Measurements from ENCODE around the gene PMS2.
"Not testable (repeated sequence)": the region's sequence is repeated elsewhere in the genome, so short reads cannot be mapped to it uniquely, and the experiment has no call there.

PMS2 gene

GRCh38 chr7:6012355-6013104 is 3.7 kb upstream of the PMS2 start:
- DNase-seq, result no peak

- DNase-seq, result no peak
Measured at GRCh38 chr7:6011541-6011940, 2.7 kb upstream of the PMS2 start.

DNA sequence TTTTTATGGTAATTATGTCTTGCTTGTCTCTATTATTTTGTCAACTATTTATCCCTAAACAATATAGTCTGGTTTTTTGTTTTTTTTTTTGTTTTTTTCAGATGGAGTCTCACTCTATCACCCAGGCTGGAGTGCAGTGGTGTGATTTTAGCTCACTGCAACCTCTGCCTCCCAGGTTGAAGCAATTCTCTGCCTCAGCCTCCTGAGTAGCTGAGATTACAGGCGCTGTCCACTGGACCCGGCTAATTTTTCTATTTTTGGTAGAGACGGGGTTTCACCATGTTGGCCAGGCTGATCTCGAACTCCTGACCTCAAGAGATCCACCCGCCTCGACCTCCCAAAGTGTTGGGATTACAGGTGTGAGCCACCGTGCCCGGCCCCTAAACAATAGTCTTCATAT is 1.5 kb upstream of the PMS2 start:
- not testable (repeated sequence) for DNase-seq

GRCh38 chr7:6007835-6008590 is 836 bp downstream of the PMS2 start:
- DNase-seq, result not testable (repeated sequence)

DNA sequence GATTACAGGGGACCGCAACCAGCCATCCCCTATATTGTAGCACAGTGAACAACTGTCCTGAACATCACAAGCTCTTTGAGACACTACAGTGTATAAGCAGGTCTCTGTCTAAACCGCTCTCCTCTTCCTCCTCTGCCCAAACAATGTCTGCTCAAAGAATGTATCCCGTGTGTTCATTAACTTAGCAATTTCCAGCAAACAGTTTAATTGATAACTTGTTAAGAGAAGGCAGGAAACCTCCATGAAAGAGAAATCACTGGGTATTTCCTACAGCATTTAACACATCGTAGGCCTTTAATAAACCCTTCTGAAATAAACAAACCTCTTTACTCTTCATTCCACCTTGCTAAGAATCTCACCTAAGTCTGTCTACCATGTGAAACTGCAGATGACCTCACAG is 1.5 kb downstream of the PMS2 start:
- DNase-seq, result no peak

DNA sequence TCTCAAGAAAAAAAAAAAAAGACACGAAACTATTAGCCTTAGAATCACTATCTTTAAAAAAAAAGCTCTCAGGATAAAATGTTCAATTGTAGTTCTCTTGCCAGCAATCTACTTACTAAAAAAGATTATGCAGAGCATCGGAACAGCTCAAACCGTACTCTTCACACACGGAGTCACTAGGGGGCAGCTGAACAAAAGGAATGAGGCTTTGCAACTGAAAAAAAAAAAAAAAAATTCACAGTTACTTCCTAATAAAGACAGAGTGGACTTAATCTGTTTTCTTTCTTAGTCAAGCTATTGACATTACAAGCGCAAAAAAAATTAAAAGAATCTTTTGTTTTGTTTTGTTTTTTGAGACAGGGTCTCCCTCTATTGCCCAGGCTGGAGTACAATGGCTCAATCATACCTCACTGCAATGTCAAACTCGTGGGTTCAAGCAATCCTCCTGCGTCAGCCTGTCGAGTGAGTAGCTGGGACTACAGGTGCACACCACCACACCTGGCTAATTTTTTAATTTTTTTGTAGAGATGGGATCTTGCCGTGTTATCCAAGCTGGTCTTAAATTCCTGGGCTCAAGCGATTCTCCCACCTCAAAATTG is 11.5 kb downstream of the PMS2 start:
- DNase-seq, result no peak

- not testable (repeated sequence) for DNase-seq
Measured at GRCh38 chr7:5987061-5987460, 21.8 kb downstream of the PMS2 start.

DNA sequence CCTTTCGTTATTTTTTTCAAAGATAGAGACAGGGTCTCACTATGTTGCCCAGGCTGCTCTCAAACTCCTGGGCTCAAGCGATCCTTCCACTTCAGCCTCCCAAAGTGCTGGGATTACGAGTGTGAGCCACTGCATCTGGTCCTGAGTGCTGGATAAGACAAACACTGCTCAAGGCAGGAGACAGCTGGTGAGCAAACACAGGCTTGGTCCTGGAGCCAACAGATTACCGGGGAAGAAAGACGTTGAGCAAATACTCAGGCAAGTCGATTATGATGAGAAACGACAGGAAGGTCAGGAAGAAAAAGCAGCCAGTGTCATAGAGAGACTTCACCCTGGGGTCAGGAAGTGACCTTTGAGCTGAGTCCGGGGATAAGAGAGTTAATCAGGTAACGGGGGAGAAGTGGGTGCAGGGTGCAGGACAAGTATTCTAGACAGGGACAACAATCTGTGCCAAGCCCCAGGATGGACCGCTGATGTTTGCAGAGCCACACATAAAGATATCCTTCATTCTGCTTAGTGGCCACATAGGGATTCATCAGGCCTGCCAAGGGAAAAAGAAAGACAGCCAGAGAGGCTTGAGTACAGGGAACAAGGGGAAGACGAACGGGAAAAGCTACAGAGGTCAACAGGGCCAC is 29.1 kb downstream of the PMS2 start:
- not testable (repeated sequence) for DNase-seq

- not testable (repeated sequence) for DNase-seq
Measured at GRCh38 chr7:5973580-5973979, 35.3 kb downstream of the PMS2 start.

GRCh38 chr7:5970347-5970911 is 38.4 kb downstream of the PMS2 start, which contains the start of gene RSPH10B:
TSS of gene RSPH10B (minus strand) at chr7:5970689. CDS start at chr7:5967116, 3,573 bp downstream.
- DNase-seq, result not testable (repeated sequence)

GRCh38 chr7:5963810-5964209 is 45.0 kb downstream of the PMS2 start:
- not testable (repeated sequence) for DNase-seq

GRCh38 chr7:5963205-5963604 is 45.6 kb downstream of the PMS2 start:
- DNase-seq, result not testable (repeated sequence)

- DNase-seq, result not testable (repeated sequence)
Measured at GRCh38 chr7:5934945-5935450, 73.9 kb downstream of the PMS2 start.

DNA sequence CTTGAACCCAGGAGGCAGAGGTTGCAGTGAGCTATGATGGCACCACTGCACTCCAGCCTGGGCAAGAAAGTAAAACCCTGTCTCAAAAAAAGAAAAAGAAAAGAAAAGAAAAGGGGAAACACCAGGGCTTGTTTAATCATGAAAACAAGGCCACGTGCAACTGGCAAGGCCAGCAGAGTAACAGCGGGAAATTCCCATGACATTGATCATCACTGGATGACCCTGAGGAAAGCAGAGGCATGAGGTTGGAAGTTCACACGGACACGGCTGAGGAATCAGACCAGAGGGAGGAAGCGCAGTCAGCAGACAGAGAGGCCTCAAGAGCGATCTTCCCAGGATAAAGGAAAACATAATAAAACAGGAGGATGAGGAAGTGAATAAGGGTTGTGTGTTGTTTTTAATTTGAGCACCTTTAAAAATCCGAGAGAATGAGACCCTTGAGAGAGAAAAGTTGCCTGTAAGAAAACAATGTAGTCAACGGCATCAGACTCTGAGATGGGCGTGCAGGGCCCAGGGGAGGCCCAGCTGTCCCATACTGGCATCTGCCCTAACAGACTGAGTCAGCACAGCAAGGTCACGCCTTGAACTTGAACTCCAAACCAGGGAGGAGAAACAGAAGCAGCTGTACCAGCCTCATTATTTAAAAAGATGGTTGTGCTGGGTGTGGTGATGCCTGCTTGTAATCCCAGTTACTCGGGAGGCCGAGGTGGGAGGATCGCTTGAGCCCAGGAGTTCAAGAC is 76.8 kb downstream of the PMS2 start:
- not testable (repeated sequence) for DNase-seq

DNA sequence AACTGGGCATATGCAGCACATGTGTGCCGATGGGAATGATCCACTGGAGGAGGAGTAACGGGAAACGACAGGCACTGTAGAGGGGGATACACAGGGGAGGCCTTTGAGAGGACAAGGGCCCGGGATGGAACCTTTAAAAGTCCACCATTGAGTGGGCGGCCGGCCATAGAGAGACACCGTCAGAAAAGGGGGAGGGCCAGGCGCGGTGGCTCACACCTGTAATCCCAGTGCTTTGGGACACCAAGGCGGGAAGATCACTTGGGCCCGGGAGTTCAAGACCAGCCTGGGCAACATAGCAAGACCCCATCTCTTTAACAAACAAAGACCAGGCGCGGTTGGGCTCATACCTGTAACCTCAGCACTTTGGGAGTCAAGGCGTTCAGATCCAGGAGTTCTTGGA is 77.6 kb downstream of the PMS2 start:
- not testable (repeated sequence) for DNase-seq

DNA sequence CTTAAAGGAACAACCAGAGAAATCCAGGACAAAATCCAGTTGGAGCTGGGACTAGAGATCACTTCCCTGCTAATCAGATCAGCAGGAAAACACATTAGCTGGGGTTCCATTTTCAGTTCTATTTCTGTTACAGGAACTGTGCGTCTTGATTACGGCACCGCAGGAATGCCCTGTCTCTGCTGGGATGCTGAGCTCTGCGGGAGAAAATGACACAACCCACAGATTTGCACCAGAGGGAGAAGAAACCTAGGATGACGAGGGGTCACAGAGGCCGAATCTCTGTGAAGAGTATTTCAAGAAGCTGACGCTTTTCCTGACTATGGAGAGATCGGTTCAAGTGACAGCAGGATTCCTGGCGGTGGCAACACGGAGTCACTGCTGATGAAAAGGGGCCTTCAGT is 78.6 kb downstream of the PMS2 start:
- not testable (repeated sequence) for DNase-seq

DNA sequence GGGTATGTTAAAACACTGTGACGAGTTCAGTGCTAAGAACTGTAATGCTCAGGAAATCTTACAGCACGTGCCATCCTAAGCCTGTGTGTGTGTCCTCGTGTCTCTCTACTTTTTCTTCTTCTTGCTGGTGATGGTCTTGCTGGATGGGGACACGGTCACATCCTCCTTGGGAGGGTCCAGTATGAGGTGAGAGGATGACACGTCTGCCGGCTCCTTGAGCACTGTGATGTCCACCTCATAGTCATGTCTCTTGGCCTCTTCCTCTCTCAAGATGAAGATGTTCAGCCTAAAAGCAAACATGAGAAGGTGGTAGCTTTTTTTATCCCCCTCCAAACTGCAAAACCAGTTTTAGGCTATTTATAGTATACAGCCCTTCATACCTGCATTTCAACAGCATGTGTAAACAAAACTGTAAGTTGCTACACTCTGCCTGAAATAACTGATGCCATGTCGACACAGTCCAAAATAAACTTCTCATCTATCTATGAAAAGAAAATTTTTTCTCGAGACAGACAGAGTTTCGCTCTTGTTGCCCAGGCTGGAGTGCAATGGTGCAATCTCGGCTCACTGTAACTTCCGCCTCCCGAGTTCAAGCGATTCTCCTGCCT is 82.5 kb downstream of the PMS2 start:
- not testable (repeated sequence) for DNase-seq

DNA sequence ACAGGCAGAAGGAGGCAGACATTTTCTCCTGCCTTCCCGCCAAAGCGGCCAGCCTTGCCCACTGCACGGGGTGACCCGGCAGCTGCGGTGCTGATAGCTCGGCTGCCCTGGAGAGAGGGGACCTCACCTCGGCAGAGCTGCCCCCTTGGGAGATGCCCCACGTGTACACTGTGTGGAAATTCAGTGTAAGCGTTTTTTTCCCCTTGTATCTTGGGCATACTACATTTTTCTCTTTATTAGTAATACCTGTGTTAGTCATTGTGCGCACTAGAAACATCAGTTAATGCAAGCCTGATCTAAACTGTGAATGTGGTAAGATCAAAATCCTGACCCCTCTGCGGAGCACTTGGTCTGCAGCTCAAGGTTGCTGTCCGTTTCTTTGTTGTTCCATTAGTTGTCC is 84.2 kb downstream of the PMS2 start:
- DNase-seq, result not testable (repeated sequence)

DNA sequence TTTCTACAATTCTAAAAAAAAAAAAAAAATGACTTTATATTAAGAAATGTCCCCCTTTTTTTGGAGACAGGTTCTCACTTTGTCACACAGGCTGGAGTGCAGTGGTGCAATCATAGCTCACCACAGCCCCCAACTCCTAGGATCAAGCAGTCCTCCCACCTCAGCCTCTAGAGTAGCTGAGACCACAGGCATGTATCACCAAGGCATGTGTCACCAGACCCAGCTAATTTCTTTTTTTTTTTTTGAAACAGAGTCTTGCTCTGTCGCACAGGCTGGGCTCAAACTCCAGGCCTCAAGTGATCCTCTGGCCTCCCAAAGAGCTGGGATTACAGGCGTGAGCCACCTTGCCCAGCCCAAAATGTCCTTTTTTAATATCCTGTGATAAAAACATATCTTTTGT is 84.7 kb downstream of the PMS2 start:
- DNase-seq, result not testable (repeated sequence)

Measured in activated CD4-positive, CD25-positive, alpha-beta regulatory T cell treated with anti-CD3 and anti-CD28 coated beads, Interleukin-2, amount 50 U/mL, for 72 hours (primary cell).